NCI-H524 treated with DMSO at 0.1 percent for 48 hours (cell line): Measurements from ENCODE around the gene OR10D3.
"Not testable (repeated sequence)": the region's sequence is repeated elsewhere in the genome, so short reads cannot be mapped to it uniquely, and the experiment has no call there.

ENCODE experiments used
- DNase-seq: peaks from one replicate; lab custom pipeline; 2025; lab: John Stamatoyannopoulos, UW

Gene OR10D3

GRCh38 chr11:124194293-124195188 lies 11.4 kb downstream of the OR10D3 start:
- DNase-seq: no peak

- DNase-seq: no peak
Measured at GRCh38 chr11:124195189-124195734, 12.1 kb downstream of the OR10D3 start.

GRCh38 chr11:124197999-124198398 lies 14.9 kb downstream of the OR10D3 start:
- no peak for DNase-seq

GRCh38 chr11:124198897-124199296 lies 15.8 kb downstream of the OR10D3 start:
- DNase-seq: no peak

- no peak for DNase-seq
Measured at GRCh38 chr11:124199702-124200101, 16.6 kb downstream of the OR10D3 start.

- no peak for DNase-seq
Measured at GRCh38 chr11:124200671-124201070, 17.5 kb downstream of the OR10D3 start.

- DNase-seq: no peak
Measured at GRCh38 chr11:124202951-124203350, 19.8 kb downstream of the OR10D3 start.

- no peak for DNase-seq
Measured at GRCh38 chr11:124204008-124204407, 20.9 kb downstream of the OR10D3 start.

GRCh38 chr11:124207102-124207792 lies 24.1 kb downstream of the OR10D3 start:
- no peak for DNase-seq

- DNase-seq: no peak
Measured at GRCh38 chr11:124209824-124210357, 26.7 kb downstream of the OR10D3 start.

- DNase-seq: no peak
Measured at GRCh38 chr11:124210421-124210820, 27.3 kb downstream of the OR10D3 start.

- no peak for DNase-seq
Measured at GRCh38 chr11:124211321-124211720, 28.2 kb downstream of the OR10D3 start.

GRCh38 chr11:124214027-124214426 lies 30.9 kb downstream of the OR10D3 start:
- DNase-seq: no peak

- DNase-seq: no peak
Measured at GRCh38 chr11:124219126-124219525, 36.0 kb downstream of the OR10D3 start.

GRCh38 chr11:124222407-124222806 lies 39.3 kb downstream of the OR10D3 start:
- DNase-seq: no peak

- DNase-seq: not testable (repeated sequence)
Measured at GRCh38 chr11:124224618-124225423, 41.7 kb downstream of the OR10D3 start.

GRCh38 chr11:124225471-124225870 lies 42.3 kb downstream of the OR10D3 start:
- no peak for DNase-seq

GRCh38 chr11:124233376-124233775 lies 50.2 kb downstream of the OR10D3 start:
- no peak for DNase-seq
